Aorta (tissue), 5 donors: Measurements from ENCODE around the gene NHP2. TPM values are rescaled to one million over a fixed set of nuclear protein-coding genes. Genes with fewer than 3 reads are reported as not detected.
"Not testable (repeated sequence)": the region's sequence is repeated elsewhere in the genome, so short reads cannot be mapped to it uniquely, and the experiment has no call there.

Source experiments
- ATAC-seq: fragments of 200-7000 bp; cut with Tn5 transposase; one replicate; pipeline ENCODE4 v1.9.1; 2022; ENCODE audit warnings: moderate library complexity; ENCODE audit not compliant: low FRiP score
- DNase-seq, 2 donors: peaks; one replicate each; pipeline ENCODE4 v3.0.0-alpha.2; 2020
- H3K27ac ChIP-seq, 2 donors: one replicate each; pipeline ENCODE4 v1.5.1; 2013; ENCODE audit warnings: low read length in 2 of 2, mild to moderate bottlenecking in 2 of 2, moderate library complexity in 2 of 2, control low read depth in 1 of 2, inconsistent platforms in 1 of 2, low read depth in 1 of 2
- H3K27me3 ChIP-seq, 2 donors: one replicate each; pipeline ENCODE4 v1.6.1; 2013; ENCODE audit warnings: control low read depth in 1 of 2, low read length in 1 of 2, mild to moderate bottlenecking in 1 of 2, moderate library complexity in 1 of 2; ENCODE audit not compliant: insufficient read depth in 2 of 2, control insufficient read depth in 1 of 2
- H3K36me3 ChIP-seq, 2 donors: one replicate each; pipeline ENCODE4 v1.6.1; 2013; ENCODE audit warnings: control low read depth in 1 of 2, low read length in 1 of 2, mild to moderate bottlenecking in 1 of 2; ENCODE audit not compliant: insufficient read depth in 2 of 2, control insufficient read depth in 1 of 2
- H3K4me1 ChIP-seq, 2 donors: one replicate each; pipeline ENCODE4 v1.6.1; 2013; ENCODE audit warnings: low read length in 2 of 2, control low read depth in 1 of 2, mild to moderate bottlenecking in 1 of 2, moderate library complexity in 1 of 2; ENCODE audit not compliant: insufficient read depth in 2 of 2, control insufficient read depth in 1 of 2
- H3K4me3 ChIP-seq, 2 donors: one replicate each; pipeline ENCODE4 v1.5.1; 2013; ENCODE audit warnings: low read length in 2 of 2, control low read depth in 1 of 2, mild to moderate bottlenecking in 1 of 2
- H3K9me3 ChIP-seq: one replicate; pipeline ENCODE4 v1.6.1; 2013; ENCODE audit warnings: mild to moderate bottlenecking, low read length; ENCODE audit not compliant: control insufficient read depth
- WGBS, 2 donors: extraction: QIAGEN DNeasy Blood & Tissue Kit; methylation state at CpG; one replicate each; pipeline ENCODE4 v1.1.7; 2013; 5-methylcytosine and 5-hydroxymethylcytosine counted together
- intact Hi-C, 2 donors: fragments of 100-400 bp; cut with DNase I; formaldehyde crosslinking; loops; one replicate each; pipeline versions ENCODE4 v1.14.2 to v1.15.0; 2022
- polyA plus RNA-seq, 2 donors: library from polyadenylated mRNA; stranded (reverse); fragments of 200-250 nt; gene quantifications; one replicate each; pipeline ENCODE4 v1.2.3, GENCODE V29; 2013
- total RNA-seq, 2 donors: library from RNA; stranded (reverse); fragmentation: NEBNext Ultra II Directional; extraction: Animal tissue kit (Norgen Biotek cat#: 25700); gene quantifications; one replicate each; pipeline ENCODE4 v1.2.1, GENCODE V29; 2021
- donor health status: healthy with polysubstance abuse.
- donor health status: Bipolar disorder and iron deficiency.
- donor health status: DM: no; HTN: no; CAD: no.
- donor health status: DM: no; HTN: no; CAD: no.
- donor health status: DM: yes; HTN: yes; CAD: no.

The NHP2 gene
- total and polyA plus RNA-seq, 4 donors, result 55.7 to 130 (median 83.4) TPM

DNA sequence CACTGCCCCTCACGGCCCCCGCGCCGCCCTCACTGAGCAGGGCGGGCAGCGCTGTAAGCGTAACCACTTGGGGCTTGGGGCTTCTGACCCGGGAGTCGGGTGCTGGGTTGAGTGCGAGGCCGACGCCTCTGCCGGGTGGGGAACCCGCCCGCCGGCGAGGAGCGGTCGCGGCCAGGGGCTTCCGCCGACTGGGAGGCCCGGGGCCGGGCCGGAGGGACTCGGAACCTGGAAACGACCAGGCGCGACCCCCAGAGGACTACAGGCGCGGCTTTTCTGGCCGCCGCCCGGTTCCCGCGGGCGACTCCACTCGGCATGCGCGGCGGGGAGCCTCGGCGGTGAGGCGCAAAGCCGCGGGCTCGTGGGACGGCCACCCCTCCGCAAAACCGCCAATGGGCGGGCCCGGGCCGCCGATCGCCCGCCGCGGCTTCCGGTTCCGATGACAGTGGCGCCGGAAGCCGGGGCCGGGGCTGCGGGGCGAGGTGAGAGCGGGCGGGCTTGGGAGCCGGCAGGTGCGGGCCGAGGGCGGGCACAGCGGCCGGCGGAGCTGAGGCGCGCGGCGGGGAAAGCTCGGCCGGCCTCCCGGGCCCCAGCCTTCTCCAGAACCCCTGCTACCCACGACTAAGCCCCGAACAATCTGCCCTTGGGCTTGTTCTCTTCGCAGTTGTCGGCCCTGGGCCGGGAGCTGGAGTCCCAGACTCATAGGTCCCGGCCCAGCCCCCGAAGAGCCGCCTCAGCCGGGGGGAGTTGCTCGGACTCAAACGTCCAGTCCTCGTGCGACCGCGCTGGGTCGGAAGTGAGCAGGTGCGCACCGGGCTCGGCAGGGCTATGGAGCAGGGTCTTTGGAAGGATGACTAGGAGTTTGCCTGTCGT, 22.9 kb downstream of the NHP2 start, which contains the start of gene RMND5B:
Gene RMND5B (plus strand): TSS at position 439 of the 870 bp plus-strand sequence. CDS start 7,106 bp downstream, outside the sequence.
- Histone ChIP-seq H3K4me3 (peak within 1 kb of the TSS; percentile 38 to 67), H3K4me1 (no peaks in the 10 kb centered on the region), H3K9me3 (no peaks in the 10 kb centered on the region), H3K27me3 (no peaks in the 10 kb centered on the region), H3K36me3 (peaks cover 0 to 2% of the 10 kb centered on the region in 2 donors), H3K27ac (peak within 1 kb of the TSS; percentile 61 to 81)
- WGBS, 2 donors, result 0% methylated on average over 64 to 102 of the region's 102 CpGs
- DNase-seq, result peak; percentile 88 to 96
- ATAC-seq, result peak; percentile 95
- intact Hi-C loops, result no loop called here

DNA sequence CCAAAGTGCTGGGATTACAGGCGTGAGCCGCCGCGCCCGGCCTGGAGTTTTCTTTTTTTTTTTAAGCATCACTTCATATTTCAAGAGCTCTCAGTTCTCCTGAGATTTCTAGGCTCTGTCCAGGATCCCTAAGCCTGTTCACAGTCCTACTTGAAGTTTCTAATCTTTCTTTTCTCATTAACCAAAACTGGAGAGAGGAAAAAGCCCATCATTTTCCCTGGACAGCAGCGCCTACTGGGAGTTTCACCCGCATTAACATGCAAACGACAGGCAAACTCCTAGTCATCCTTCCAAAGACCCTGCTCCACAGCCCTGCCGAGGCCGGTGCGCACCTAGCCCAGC, 23.5 kb downstream of the NHP2 start:
- H3K9me3 ChIP-seq, DNase-seq, H3K27me3 ChIP-seq, intact Hi-C loops, ATAC-seq, H3K4me1 ChIP-seq, H3K36me3 ChIP-seq: not testable (repeated sequence)
- Histone ChIP-seq H3K27ac (peak overlapping the region; percentile 61 to 81), H3K4me3 (peak overlapping the region; percentile 38 to 46)
- 7 to 9% methylated on average over 11 of the region's 11 CpGs for WGBS, 2 donors

DNA sequence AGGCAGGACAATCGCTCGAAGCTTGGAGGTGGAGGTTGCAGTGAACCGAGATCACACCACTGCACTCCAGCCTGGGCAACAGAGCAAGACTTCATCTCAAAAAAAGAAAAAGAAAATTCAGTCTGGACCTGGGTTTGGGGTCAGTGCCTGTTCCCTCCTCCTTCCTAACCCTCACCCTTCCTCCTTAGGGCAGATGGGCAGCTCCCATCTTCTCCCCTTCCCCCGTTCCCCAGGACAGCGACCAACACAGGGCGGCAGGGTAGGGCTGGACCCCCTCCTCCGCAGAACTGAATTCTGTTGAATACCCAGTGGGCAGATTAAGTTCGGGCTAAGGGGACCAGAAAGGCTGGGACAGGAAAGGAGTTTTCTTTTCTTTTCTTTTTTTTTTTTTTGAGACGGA, 24.4 kb downstream of the NHP2 start:
- DNase-seq (no peak), ATAC-seq (no peak)
- Histone ChIP-seq H3K27ac (no peak overlapping the region), H3K9me3 (no peaks in the 10 kb centered on the region), H3K27me3 (no peaks in the 10 kb centered on the region), H3K36me3 (no peaks in the 10 kb centered on the region), H3K4me3 (no peak overlapping the region), H3K4me1 (no peaks in the 10 kb centered on the region)
- intact Hi-C loops, result no loop called here
- WGBS, 2 donors, result 90 to 96% methylated on average over 9 of the region's 9 CpGs

DNA sequence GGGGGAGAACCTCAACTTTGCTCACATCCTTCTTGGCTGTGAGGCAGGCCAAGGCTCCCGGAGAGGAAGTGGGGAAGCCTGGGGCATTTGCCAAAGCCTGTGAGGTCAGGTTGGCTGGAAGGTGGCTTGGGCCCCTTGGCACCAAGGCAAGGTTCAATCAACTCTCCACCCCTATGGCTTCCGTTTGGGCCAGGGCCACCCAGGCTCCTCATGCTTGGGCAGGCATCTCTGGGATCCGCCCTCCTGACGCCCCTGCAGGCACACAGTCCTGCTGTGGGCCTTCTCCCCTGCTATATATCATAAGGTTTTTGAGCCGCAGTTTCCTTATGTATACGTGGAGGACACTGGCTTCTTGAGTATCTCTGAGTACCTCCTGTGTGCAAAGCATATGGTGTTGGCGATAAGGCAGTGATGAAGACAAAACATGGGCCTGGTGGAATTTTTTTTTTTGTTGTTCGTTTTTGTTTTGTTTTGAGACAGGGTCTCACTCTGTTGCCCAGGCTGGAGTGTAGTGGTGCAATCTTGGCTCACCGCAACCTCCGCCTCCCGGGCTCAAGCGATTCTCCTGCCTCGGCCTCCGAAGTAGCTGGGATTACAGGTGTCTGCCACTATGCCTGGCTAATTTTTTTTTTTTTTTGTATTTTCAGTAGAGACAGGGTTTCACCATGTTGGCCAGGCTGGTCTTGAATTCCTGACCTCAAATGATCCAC, 26.2 kb downstream of the NHP2 start:
- H3K36me3 ChIP-seq, H3K27me3 ChIP-seq, H3K4me3 ChIP-seq, DNase-seq, intact Hi-C loops, H3K4me1 ChIP-seq, H3K27ac ChIP-seq, ATAC-seq, H3K9me3 ChIP-seq: not testable (repeated sequence)
- 82 to 83% methylated on average over 14 of the region's 14 CpGs for WGBS, 2 donors

DNA sequence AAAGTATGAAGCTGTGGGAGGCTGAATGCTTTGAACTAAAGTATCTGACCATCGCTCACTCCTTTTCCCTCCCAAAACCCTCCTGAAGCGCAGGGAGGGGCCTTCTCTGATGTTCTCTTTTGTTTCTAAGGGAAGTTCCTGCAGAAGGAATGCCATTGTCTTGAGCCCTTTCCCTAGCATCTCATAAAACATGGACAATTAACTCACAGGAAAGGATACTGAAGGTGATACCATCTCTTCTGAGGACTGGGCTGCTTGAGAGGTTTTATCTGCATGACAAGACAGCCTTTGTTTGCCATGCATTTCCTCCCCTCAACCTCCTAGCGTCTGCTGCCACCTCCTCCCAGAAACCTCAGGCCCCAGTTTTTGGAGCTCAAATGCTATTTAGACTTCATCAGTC, 27.1 kb downstream of the NHP2 start:
- Histone ChIP-seq H3K4me3 (no peak overlapping the region), H3K9me3 (no peaks in the 10 kb centered on the region), H3K4me1 (no peaks in the 10 kb centered on the region), H3K36me3 (no peaks in the 10 kb centered on the region), H3K27me3 (no peaks in the 10 kb centered on the region), H3K27ac (no peak overlapping the region)
- whole genome bisulfite sequencing, 2 donors, result 68 to 72% methylated on average over 3 of the region's 3 CpGs
- ATAC-seq (no peak), DNase-seq (no peak)
- intact Hi-C loops, result no loop called here

DNA sequence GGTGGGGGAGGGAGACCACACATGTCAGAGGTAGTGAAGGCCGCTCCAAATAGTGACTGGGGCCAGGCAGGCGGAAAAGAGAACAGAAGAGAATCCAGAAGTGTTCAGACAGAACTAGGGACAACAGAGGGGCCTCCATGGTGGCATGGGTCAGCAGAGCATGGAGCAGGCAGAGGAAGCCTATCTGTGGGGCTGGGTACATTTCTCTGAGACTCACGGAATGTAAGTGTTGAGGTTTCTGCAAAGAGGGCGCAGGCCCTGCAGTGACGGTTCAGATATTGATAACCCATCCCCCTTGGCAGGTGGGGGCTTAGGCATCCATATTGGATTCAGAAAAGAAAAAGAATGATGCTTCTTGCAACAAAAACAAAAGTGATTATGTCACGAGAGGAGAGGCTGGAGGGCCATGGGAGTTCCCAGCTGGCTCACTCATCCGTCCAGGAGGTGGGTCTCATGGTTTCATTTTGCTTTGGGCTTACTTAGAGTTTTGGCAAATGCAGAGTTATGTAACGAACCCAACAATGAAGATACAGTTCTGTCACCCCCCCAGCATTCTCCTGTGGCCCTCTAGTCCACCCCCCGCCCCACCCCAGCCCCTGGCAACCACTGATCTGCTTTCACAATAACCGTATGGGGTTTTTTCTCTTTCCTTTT, 28.3 kb downstream of the NHP2 start:
- Histone ChIP-seq H3K36me3 (no peaks in the 10 kb centered on the region), H3K9me3 (no peaks in the 10 kb centered on the region), H3K27me3 (no peaks in the 10 kb centered on the region), H3K27ac (no peak overlapping the region), H3K4me3 (no peak overlapping the region), H3K4me1 (no peaks in the 10 kb centered on the region)
- ATAC-seq (no peak), DNase-seq (no peak)
- WGBS, 2 donors, result 76 to 82% methylated on average over 10 of the region's 10 CpGs
- intact Hi-C loops, result no loop called here

DNA sequence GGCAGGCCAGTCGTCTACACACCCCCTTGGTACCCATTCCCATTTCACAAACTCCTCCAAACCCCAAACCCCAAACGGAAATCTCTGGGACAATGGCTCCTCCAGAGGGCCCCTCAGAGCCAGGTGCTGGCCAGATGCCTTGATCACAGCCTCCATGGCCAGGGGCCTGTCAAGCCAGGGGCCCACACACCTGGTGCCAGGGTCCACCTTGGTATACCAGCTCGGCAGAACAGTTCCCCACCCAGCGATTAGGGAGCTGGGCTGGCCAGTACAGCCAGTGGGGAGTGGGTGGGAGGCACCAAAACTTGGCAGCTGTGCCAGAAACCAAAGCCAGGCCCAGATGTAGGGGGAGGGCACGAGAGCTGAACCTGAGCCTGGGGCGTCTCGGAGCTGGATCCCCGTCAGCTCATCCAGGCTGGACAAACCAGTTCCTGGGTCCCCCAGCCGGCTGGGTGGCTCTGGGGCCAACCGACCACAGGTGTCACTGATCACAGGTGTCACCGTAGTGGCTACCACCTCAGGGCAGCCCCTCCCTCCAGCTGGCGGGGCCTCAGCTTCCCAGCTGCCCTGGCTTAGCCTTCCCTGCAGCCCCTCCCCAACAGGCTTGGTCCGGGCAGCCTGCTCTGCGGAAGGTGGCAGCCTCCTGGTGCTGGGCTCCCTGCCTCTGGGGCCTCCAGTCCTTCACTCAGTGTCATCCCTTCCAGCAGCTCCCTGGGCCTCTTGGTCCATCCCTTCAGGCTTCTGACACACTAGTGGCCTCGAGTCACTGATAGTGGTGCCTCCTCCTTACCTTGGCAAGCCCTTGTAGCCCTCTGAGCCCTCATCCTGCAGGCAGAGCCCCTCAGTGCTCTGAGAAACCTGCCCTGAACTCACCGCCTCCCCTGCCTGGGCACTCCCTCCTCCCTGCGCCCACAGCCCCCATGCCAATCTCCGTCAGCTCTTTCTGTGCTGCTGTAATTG, 29.4 kb downstream of the NHP2 start:
- intact Hi-C loops, result no loop called here
- DNase-seq, result no peak
- H3K4me1 ChIP-seq, result no peaks in the 10 kb centered on the region
- H3K27me3 ChIP-seq, result no peaks in the 10 kb centered on the region
- ATAC-seq, result no peak
- H3K4me3 ChIP-seq, result no peak overlapping the region
- no peaks in the 10 kb centered on the region for H3K36me3 ChIP-seq
- 86 to 89% methylated on average over 17 to 18 of the region's 18 CpGs for WGBS, 2 donors
- H3K27ac ChIP-seq, result no peak overlapping the region
- H3K9me3 ChIP-seq, result no peaks in the 10 kb centered on the region
